H9 (cell line): ENCODE data around the gene TBL1X. TPM values are rescaled to one million over a fixed set of nuclear protein-coding genes. Genes with fewer than 3 reads are reported as not detected.

Source experiments
- DNase-seq: peaks from one replicate; pipeline ENCODE4 v3.0.0-alpha.2; 2017
- H2AFZ ChIP-seq: one replicate; pipeline ENCODE4 v1.6.1; 2013; ENCODE audit warnings: mild to moderate bottlenecking, low read length, control low read depth, moderate library complexity
- H2AK5ac ChIP-seq: 2 replicates; pipeline ENCODE4 v1.6.1; 2013; ENCODE audit warnings: low read length, control low read depth, mixed read lengths; ENCODE audit not compliant: insufficient read length
- H2BK120ac ChIP-seq: one replicate; pipeline ENCODE4 v1.6.1; 2013; ENCODE audit warnings: low read depth, mild to moderate bottlenecking, low read length, control low read depth, inconsistent platforms; ENCODE audit not compliant: poor library complexity, severe bottlenecking
- H2BK12ac ChIP-seq: 2 replicates; pipeline ENCODE4 v1.6.1; 2013; ENCODE audit warnings: low read length, control low read depth, mixed read lengths, low read depth; ENCODE audit not compliant: insufficient read length
- H2BK15ac ChIP-seq: 2 replicates; pipeline ENCODE4 v1.6.1; 2013; ENCODE audit warnings: low read depth, low read length, control low read depth
- H2BK20ac ChIP-seq: one replicate; pipeline ENCODE4 v1.6.1; 2013; ENCODE audit warnings: low read depth, mild to moderate bottlenecking, low read length, control low read depth, inconsistent platforms; ENCODE audit not compliant: poor library complexity, severe bottlenecking
- H2BK5ac ChIP-seq: 2 replicates; pipeline ENCODE4 v1.6.1; 2013; ENCODE audit warnings: low read length, control low read depth, mixed read lengths; ENCODE audit not compliant: insufficient read length
- H3K14ac ChIP-seq: 2 replicates; pipeline ENCODE4 v1.6.1; 2013; ENCODE audit warnings: low read length, control low read depth; ENCODE audit not compliant: insufficient read depth
- H3K18ac ChIP-seq: 2 replicates; pipeline ENCODE4 v1.6.1; 2013; ENCODE audit warnings: low read depth, mild to moderate bottlenecking, mixed read lengths, low read length, control low read depth; ENCODE audit not compliant: insufficient read length
- H3K23ac ChIP-seq: 2 replicates; pipeline ENCODE4 v1.6.1; 2013; ENCODE audit warnings: low read length, control low read depth, mixed read lengths, low read depth; ENCODE audit not compliant: insufficient read length
- H3K23me2 ChIP-seq: 2 replicates; pipeline ENCODE4 v1.6.1; 2013; ENCODE audit warnings: low read depth, mild to moderate bottlenecking, mixed read lengths, low read length, control low read depth; ENCODE audit not compliant: insufficient read length, poor library complexity, severe bottlenecking
- H3K27ac ChIP-seq: 2 replicates; pipeline ENCODE4 v1.5.1; 2013; ENCODE audit warnings: low read length, control low read depth, mixed read lengths, low read depth; ENCODE audit not compliant: insufficient read length
- H3K27me3 ChIP-seq: 2 replicates; pipeline ENCODE4 v1.6.1; 2013; ENCODE audit warnings: low read length, control low read depth, inconsistent platforms; ENCODE audit not compliant: insufficient read depth
- H3K4ac ChIP-seq: 2 replicates; pipeline ENCODE4 v1.6.1; 2013; ENCODE audit warnings: low read depth, mild to moderate bottlenecking, control low read depth, inconsistent platforms, low read length, moderate library complexity
- H3K4me1 ChIP-seq: 2 replicates; pipeline ENCODE4 v1.6.1; 2013; ENCODE audit warnings: low read length, control low read depth, inconsistent platforms; ENCODE audit not compliant: insufficient read depth
- H3K4me2 ChIP-seq: 2 replicates; pipeline ENCODE4 v1.6.1; 2013; ENCODE audit warnings: low read length, control low read depth, mixed read lengths; ENCODE audit not compliant: insufficient read length, insufficient read depth
- H3K56ac ChIP-seq: 2 replicates; pipeline ENCODE4 v1.6.1; 2013; ENCODE audit warnings: low read depth, mild to moderate bottlenecking, mixed read lengths, low read length, control low read depth; ENCODE audit not compliant: insufficient read length
- H3K79me1 ChIP-seq: 2 replicates; pipeline ENCODE4 v1.6.1; 2013; ENCODE audit warnings: low read depth, mild to moderate bottlenecking, moderate library complexity, low read length, control low read depth, inconsistent platforms; ENCODE audit not compliant: insufficient read depth, poor library complexity, severe bottlenecking
- H3K79me2 ChIP-seq: 2 replicates; pipeline ENCODE4 v1.6.1; 2013; ENCODE audit warnings: low read length, control low read depth, inconsistent platforms; ENCODE audit not compliant: insufficient read depth
- H3K9ac ChIP-seq: 2 replicates; pipeline ENCODE4 v1.6.1; 2013; ENCODE audit warnings: low read length, control low read depth, mixed read lengths; ENCODE audit not compliant: insufficient read length; ENCODE audit errors: extremely low read depth
- H3K9me3 ChIP-seq: one replicate; pipeline ENCODE4 v1.6.1; 2013; ENCODE audit warnings: low read depth, low read length, inconsistent platforms; ENCODE audit not compliant: control insufficient read depth
- H3T11ph ChIP-seq: one replicate; pipeline ENCODE4 v1.6.1; 2013; ENCODE audit warnings: mild to moderate bottlenecking, low read length, control low read depth, inconsistent platforms
- H4K20me1 ChIP-seq: one replicate; pipeline ENCODE4 v1.6.1; 2013; ENCODE audit not compliant: control insufficient read depth, insufficient read length, insufficient read depth
- H4K5ac ChIP-seq: 2 replicates; pipeline ENCODE4 v1.6.1; 2013; ENCODE audit warnings: low read depth, mild to moderate bottlenecking, mixed read lengths, low read length, control low read depth; ENCODE audit not compliant: insufficient read length
- H4K8ac ChIP-seq: replicated peaks from 2 replicates; pipeline ENCODE4 v1.6.1; 2013; ENCODE audit warnings: low read length, control low read depth, mixed read lengths, low read depth; ENCODE audit not compliant: insufficient read length
- H4K91ac ChIP-seq: 2 replicates; pipeline ENCODE4 v1.6.1; 2013; ENCODE audit warnings: low read depth, mild to moderate bottlenecking, moderate library complexity, mixed read lengths, low read length, control low read depth; ENCODE audit not compliant: insufficient read length
- H3K27ac Mint-ChIP-seq, 3 experiments: 2 replicates in 2 of 3; 3 replicates in 1 of 3; pipeline ENCODE4 v1.8.0; 2020 to 2021; ENCODE audit warnings: mixed read lengths in 3 of 3, mild to moderate bottlenecking in 1 of 3, moderate library complexity in 1 of 3
- H3K27me3 Mint-ChIP-seq: 2 replicates; pipeline ENCODE4 v1.8.0; 2021; ENCODE audit warnings: low read depth, mild to moderate bottlenecking, moderate library complexity, mixed read lengths
- H3K36me3 Mint-ChIP-seq, 3 experiments: 2 replicates in 2 of 3; 3 replicates in 1 of 3; pipeline ENCODE4 v1.8.0; 2020 to 2021; ENCODE audit warnings: low read depth in 3 of 3, mixed read lengths in 3 of 3; ENCODE audit not compliant: insufficient read depth in 1 of 3
- H3K4me1 Mint-ChIP-seq, 2 experiments: 2 replicates each; pipeline ENCODE4 v1.8.0; 2020; ENCODE audit warnings: mixed read lengths in 2 of 2
- H3K4me3 Mint-ChIP-seq, 2 experiments: 2 replicates in 1 of 2; 3 replicates in 1 of 2; pipeline ENCODE4 v1.8.0; 2020 to 2021; ENCODE audit warnings: mild to moderate bottlenecking in 2 of 2, mixed read lengths in 2 of 2, moderate library complexity in 1 of 2
- H3K9me3 Mint-ChIP-seq, 2 experiments: 2 replicates in 1 of 2; 3 replicates in 1 of 2; pipeline ENCODE4 v1.8.0; 2020; ENCODE audit warnings: mild to moderate bottlenecking in 2 of 2, mixed read lengths in 2 of 2, moderate library complexity in 1 of 2
- WGBS: extraction: QIAGEN DNeasy Blood & Tissue Kit; methylation state at CpG from one replicate; pipeline ENCODE4 v1.1.7; 2013; ENCODE audit warnings: missing lambda C conversion rate, low lambda C conversion rate, mixed read lengths; ENCODE audit not compliant: insufficient read length; ENCODE audit errors: extremely low coverage; 5-methylcytosine and 5-hydroxymethylcytosine counted together
- total RNA-seq: library from RNA; stranded (reverse); gene quantifications from 2 replicates; pipeline ENCODE4 v1.2.1, GENCODE V29; 2021
- TF ChIP-seq, protein P1 (sequence below): fragments of 200-600 bp; sonication (generic); conservative IDR thresholded peaks from 3 replicates; pipeline ENCODE4 v1.8.0; 2021; ENCODE audit warnings: antibody characterized with exemption, mild to moderate bottlenecking

Gene TBL1X
- total RNA-seq, 1 experiment from 2014 or later = 24.1 TPM

DNA sequence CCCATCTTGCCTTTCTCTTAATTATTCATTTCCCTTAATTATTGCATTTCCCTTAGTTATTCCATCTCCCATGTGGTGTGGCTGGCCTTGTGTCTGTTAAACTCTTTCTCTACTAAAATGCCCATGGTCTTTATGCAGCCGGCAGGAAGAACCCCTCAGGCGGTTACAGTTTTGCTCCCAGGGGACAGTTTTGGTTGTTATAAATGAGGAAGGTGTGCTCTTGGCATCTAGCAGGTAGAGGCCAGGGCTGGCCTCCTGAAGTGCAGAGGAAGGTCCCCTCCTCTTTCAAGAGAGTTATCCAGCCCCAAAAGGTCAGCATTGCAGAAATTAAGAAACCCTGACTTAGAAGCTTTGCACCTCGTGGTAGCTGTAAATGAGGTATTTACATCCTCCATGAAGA lies 18.0 kb downstream of the TBL1X start:
- Histone ChIP-seq H3K23ac (no peak overlapping the region), H2BK20ac (no peak overlapping the region), H2BK5ac (no peak overlapping the region), H4K5ac (no peak overlapping the region), H3K23me2 (no peaks in the 10 kb centered on the region), H2BK12ac (no peak overlapping the region), H3K27me3 (no peaks in the 10 kb centered on the region), H3K18ac (no peak overlapping the region), H3T11ph (no peak overlapping the region), H3K9me3 (no peaks in the 10 kb centered on the region), H4K91ac (no peak overlapping the region), H2BK120ac (no peak overlapping the region), H2AFZ (no peak overlapping the region), H4K20me1 (no peaks in the 10 kb centered on the region), H3K79me2 (peaks cover under 1% of the 10 kb centered on the region; the same call in 1 of the 2 replicates), H3K4me1 (peaks cover 3% of the 10 kb centered on the region; the same call in 1 of the 2 replicates), H2BK15ac (no peak overlapping the region), H4K8ac (no peak overlapping the region), H3K79me1 (peaks cover 10% of the 10 kb centered on the region), H3K9ac (no peak overlapping the region), H3K27ac (no peak overlapping the region), H3K4ac (no peak overlapping the region), H3K56ac (no peak overlapping the region), H2AK5ac (no peak overlapping the region), H3K14ac (no peak overlapping the region), H3K4me2 (no peak overlapping the region)
- Mint-ChIP-seq H3K9me3 (peaks cover 22 to 60% of the 10 kb centered on the region in 2 experiments), H3K4me1 (peaks cover 15 to 25% of the 10 kb centered on the region in 2 experiments), H3K4me3 (no peak overlapping the region), H3K27me3 (no peaks in the 10 kb centered on the region), H3K36me3 (peaks cover 30 to 38% (median 34%) of the 10 kb centered on the region in 3 experiments), H3K27ac (peak overlapping the region in 1 of 3 experiments; percentile 63; a peak in 2 of 7 replicates)
- DNase-seq = no peak
- TF ChIP-seq, protein P1, sequence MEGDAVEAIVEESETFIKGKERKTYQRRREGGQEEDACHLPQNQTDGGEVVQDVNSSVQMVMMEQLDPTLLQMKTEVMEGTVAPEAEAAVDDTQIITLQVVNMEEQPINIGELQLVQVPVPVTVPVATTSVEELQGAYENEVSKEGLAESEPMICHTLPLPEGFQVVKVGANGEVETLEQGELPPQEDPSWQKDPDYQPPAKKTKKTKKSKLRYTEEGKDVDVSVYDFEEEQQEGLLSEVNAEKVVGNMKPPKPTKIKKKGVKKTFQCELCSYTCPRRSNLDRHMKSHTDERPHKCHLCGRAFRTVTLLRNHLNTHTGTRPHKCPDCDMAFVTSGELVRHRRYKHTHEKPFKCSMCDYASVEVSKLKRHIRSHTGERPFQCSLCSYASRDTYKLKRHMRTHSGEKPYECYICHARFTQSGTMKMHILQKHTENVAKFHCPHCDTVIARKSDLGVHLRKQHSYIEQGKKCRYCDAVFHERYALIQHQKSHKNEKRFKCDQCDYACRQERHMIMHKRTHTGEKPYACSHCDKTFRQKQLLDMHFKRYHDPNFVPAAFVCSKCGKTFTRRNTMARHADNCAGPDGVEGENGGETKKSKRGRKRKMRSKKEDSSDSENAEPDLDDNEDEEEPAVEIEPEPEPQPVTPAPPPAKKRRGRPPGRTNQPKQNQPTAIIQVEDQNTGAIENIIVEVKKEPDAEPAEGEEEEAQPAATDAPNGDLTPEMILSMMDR = no peak
- no CpG with 5 or more reads among the region's 3 CpGs for WGBS
